Stomach smooth muscle (tissue), 2 donors: Measurements from ENCODE around the gene DNM1.

ENCODE experiments used
- H3K27ac ChIP-seq: one replicate; pipeline ENCODE4 v1.7.0; 2013; ENCODE audit warnings: mild to moderate bottlenecking, low read length, inconsistent platforms
- H3K27me3 ChIP-seq, 2 donors: one replicate each; pipeline ENCODE4 v1.7.0; 2013; ENCODE audit warnings: low read length in 2 of 2; ENCODE audit not compliant: insufficient read depth in 2 of 2, control insufficient read depth in 1 of 2
- H3K36me3 ChIP-seq, 2 donors: one replicate each; pipeline ENCODE4 v1.7.0; 2013; ENCODE audit warnings: low read length in 2 of 2; ENCODE audit not compliant: control insufficient read depth in 2 of 2, insufficient read depth in 2 of 2
- H3K4me1 ChIP-seq: one replicate; pipeline ENCODE4 v1.7.0; 2013; ENCODE audit warnings: low read length; ENCODE audit not compliant: control insufficient read depth, insufficient read depth
- H3K4me3 ChIP-seq, 2 donors: one replicate each; pipeline ENCODE4 v1.7.0; 2013; ENCODE audit warnings: low read length in 2 of 2
- H3K9ac ChIP-seq, 2 donors: one replicate each; pipeline ENCODE4 v1.7.0; 2013; ENCODE audit warnings: low read length in 2 of 2, mild to moderate bottlenecking in 1 of 2
- H3K9me3 ChIP-seq, 2 donors: one replicate each; pipeline ENCODE4 v1.7.0; 2013; ENCODE audit warnings: low read length in 2 of 2; ENCODE audit not compliant: control insufficient read depth in 2 of 2
- donor health status: healthy.
- donor health status: Pancreatic carcinoma.

Gene DNM1

DNA sequence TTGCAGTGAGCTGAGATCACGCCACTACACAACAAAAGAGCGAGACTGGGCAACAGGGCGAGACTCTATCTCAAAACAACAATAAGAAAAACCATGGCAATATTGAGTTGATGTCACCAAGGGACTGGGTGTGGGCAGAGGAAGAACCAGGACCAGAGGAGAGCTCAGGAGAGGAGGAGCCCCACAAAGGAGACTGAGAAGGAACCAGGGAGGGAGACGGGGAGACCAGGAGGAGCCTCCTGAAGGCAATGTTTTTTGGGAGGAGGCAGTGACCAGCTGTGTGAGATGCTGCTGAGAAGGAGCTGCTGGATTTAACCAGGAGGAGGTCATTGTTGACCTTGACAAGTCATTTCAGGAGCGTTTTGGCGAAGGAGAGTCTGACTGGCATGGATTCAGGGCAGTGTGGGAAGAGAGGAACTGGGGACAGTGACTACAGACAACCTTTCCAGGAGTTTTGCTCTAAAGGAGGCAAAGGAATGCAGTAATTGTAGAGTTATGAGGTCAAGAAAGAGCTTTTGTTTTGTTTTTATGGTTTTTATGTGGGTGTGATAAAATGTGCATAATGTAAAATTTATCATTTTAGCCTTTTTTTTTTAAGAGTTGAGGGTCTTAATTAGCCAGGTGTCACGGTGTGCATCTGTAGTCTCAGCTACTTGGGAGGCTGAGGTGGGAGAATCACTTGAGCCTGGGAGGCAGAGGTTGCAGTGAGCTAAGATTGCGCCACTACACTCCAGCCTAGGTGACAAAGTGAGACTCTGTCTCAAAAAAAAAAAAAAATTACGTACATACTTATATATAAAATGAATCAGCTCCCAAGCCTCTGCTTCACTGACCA lies 101.2 kb downstream of the DNM1 start:
- H3K4me1 ChIP-seq: no peaks in the 10 kb centered on the region
- no peak overlapping the region for H3K4me3 ChIP-seq
- H3K9me3 ChIP-seq: no peaks in the 10 kb centered on the region
- H3K27ac ChIP-seq: no peak overlapping the region
- no peak overlapping the region for H3K9ac ChIP-seq
- H3K27me3 ChIP-seq: no peaks in the 10 kb centered on the region
- H3K36me3 ChIP-seq: peaks cover 0 to 4% of the 10 kb centered on the region in 2 donors
